OCI-LY7 (cell line): ENCODE data around the gene MKS1.

ENCODE experiments used
- EZH2phosphoT487 ChIP-seq: fragments of 200-600 bp; sonication (generic); IDR thresholded peaks from 2 replicates; pipeline ENCODE4 v1.6.1; 2018; ENCODE audit warnings: low read depth, borderline replicate concordance, mild to moderate bottlenecking, mixed run types, antibody characterized with exemption, low read length, moderate library complexity, mixed read lengths
- TF ChIP-seq, protein P1 (sequence below): fragments of 200-600 bp; sonication (generic); conservative IDR thresholded peaks from 2 replicates; pipeline ENCODE4 v1.5.1; 2014; ENCODE audit warnings: mild to moderate bottlenecking, antibody characterized with exemption, low read length, moderate library complexity, mixed read lengths

- TF ChIP-seq, protein P1, sequence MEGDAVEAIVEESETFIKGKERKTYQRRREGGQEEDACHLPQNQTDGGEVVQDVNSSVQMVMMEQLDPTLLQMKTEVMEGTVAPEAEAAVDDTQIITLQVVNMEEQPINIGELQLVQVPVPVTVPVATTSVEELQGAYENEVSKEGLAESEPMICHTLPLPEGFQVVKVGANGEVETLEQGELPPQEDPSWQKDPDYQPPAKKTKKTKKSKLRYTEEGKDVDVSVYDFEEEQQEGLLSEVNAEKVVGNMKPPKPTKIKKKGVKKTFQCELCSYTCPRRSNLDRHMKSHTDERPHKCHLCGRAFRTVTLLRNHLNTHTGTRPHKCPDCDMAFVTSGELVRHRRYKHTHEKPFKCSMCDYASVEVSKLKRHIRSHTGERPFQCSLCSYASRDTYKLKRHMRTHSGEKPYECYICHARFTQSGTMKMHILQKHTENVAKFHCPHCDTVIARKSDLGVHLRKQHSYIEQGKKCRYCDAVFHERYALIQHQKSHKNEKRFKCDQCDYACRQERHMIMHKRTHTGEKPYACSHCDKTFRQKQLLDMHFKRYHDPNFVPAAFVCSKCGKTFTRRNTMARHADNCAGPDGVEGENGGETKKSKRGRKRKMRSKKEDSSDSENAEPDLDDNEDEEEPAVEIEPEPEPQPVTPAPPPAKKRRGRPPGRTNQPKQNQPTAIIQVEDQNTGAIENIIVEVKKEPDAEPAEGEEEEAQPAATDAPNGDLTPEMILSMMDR: no peak
- no peak for TF ChIP-seq EZH2phosphoT487
Observed at GRCh38 chr17:58224315-58224714, 5.3 kb upstream of the MKS1 start.
